Measurements from ENCODE around the gene ADCY3. TPM values are rescaled to one million over a fixed set of nuclear protein-coding genes. Genes with fewer than 3 reads are reported as not detected.

ADCY3 gene
- total and polyA plus RNA-seq, 12 donors, result 8.0 to 72.0 (median 35.1) TPM

GRCh38 chr2:24791452-24791851 is 128.6 kb downstream of the ADCY3 start:
- no peak for TF ChIP-seq CTCF (IDR thresholded peaks at IDR 0.05)
- TF ChIP-seq POLR2A (IDR thresholded peaks at IDR 0.05), result no peak
- no peak for DNase-seq
- Histone ChIP-seq H3K4me1 (replicated peaks in 1 of 2) (peaks cover 0 to 18% of the 10 kb centered on the region in 2 donors), H3K36me3 (replicated peaks in 1 of 2) (peaks cover 0 to 4% of the 10 kb centered on the region in 2 donors), H3K27me3 (no peaks in the 10 kb centered on the region), H3K9me3 (replicated peaks in 1 of 3) (no peaks in the 10 kb centered on the region), H3K27ac (no peak overlapping the region), H3K4me3 (no peak overlapping the region)
- 92 to 98% (median 96%) methylated on average over 5 of the region's 5 CpGs for WGBS, 4 donors
- intact Hi-C loops (cut with DNase I), result loop anchor here in 1 of 2 donors (10.0 kb wide), 1 partner anchor 297 kb away; the partner anchor contains the start of gene NCOA1

GRCh38 chr2:24788816-24789215 is 131.2 kb downstream of the ADCY3 start:
- DNase-seq, result no peak
- H3K36me3 ChIP-seq (replicated peaks in 1 of 2), result peaks cover 0 to 4% of the 10 kb centered on the region in 2 donors
- H3K4me3 ChIP-seq, result no peak overlapping the region
- no peak for TF ChIP-seq POLR2A (IDR thresholded peaks at IDR 0.05)
- TF ChIP-seq CTCF (IDR thresholded peaks at IDR 0.05), result no peak
- intact Hi-C loops (cut with DNase I), result no loop called here
- H3K27ac ChIP-seq, result no peak overlapping the region
- H3K9me3 ChIP-seq (replicated peaks in 1 of 3), result no peaks in the 10 kb centered on the region
- WGBS, 4 donors, result 70 to 87% (median 77%) methylated on average over 3 of the region's 3 CpGs
- H3K4me1 ChIP-seq (replicated peaks in 1 of 2), result peaks cover 0 to 12% of the 10 kb centered on the region in 2 donors
- no peaks in the 10 kb centered on the region for H3K27me3 ChIP-seq

- Histone ChIP-seq H3K27ac (no peak overlapping the region), H3K36me3 (replicated peaks in 1 of 2) (peaks cover 0 to 4% of the 10 kb centered on the region in 2 donors), H3K4me3 (no peak overlapping the region), H3K4me1 (replicated peaks in 1 of 2) (peaks cover 0 to 8% of the 10 kb centered on the region in 2 donors), H3K9me3 (replicated peaks in 1 of 3) (no peaks in the 10 kb centered on the region), H3K27me3 (no peaks in the 10 kb centered on the region)
- no peak for TF ChIP-seq POLR2A (IDR thresholded peaks at IDR 0.05)
- no peak for TF ChIP-seq CTCF (IDR thresholded peaks at IDR 0.05)
- intact Hi-C loops (cut with DNase I), result no loop called here
- 57 to 67% (median 64%) methylated on average over 2 of the region's 2 CpGs for WGBS, 4 donors
- DNase-seq, result no peak
These were observed 132.5 kb downstream of the ADCY3 start for GRCh38 chr2:24787532-24787931.

GRCh38 chr2:24785671-24786321 is 134.2 kb downstream of the ADCY3 start:
- Histone ChIP-seq H3K27ac (no peak overlapping the region), H3K36me3 (replicated peaks in 1 of 2) (peaks cover 0 to 4% of the 10 kb centered on the region in 2 donors), H3K4me3 (no peak overlapping the region), H3K4me1 (replicated peaks in 1 of 2) (no peaks in the 10 kb centered on the region), H3K27me3 (no peaks in the 10 kb centered on the region), H3K9me3 (replicated peaks in 1 of 3) (no peaks in the 10 kb centered on the region)
- intact Hi-C loops (cut with DNase I), result no loop called here
- DNase-seq, result no peak
- TF ChIP-seq CTCF (IDR thresholded peaks at IDR 0.05), result no peak
- no peak for TF ChIP-seq POLR2A (IDR thresholded peaks at IDR 0.05)
- 82 to 90% (median 84%) methylated on average over 6 of the region's 6 CpGs for WGBS, 4 donors

Data from adrenal gland (tissue), 12 donors.